Measurements from ENCODE around the gene UNC93A. TPM values are rescaled to one million over a fixed set of nuclear protein-coding genes. Genes with fewer than 3 reads are reported as not detected.
"Not testable (repeated sequence)": the region's sequence is repeated elsewhere in the genome, so short reads cannot be mapped to it uniquely, and the experiment has no call there.

UNC93A gene
- total RNA-seq, 1 donor, result not detected

DNA sequence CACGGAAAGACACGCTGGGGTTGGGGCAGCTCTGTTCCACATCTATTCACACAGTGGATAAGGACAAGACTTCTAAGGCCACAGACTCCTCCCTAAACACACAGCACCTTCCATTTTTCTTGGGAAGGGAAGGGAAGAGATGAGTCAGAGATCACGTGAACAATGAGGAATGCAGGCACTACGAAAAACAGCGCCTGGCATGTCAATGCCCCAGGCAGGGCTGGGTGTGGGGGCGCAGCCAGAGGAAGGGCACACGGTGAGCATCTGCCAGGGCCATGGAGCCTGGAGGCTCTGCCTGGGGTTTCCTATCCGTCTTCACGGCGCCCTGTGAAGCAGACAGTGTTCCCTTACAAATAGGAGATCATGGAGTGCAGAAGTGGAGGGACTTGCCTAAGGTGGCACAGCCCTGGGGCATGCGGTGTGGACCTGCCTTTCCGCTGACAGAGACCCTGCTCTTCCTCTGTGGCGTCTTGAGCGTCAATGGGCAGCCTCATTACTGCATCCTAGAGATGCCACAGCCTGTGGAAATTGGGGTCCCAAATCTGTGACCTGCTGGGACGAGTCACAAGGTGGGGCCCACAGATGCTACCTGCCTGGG is 15.4 kb downstream of the UNC93A start:
- no peaks in the 10 kb centered on the region for H4K20me1 ChIP-seq (ENCODE audit: insufficient read depth, low read length)
- H3K4me2 ChIP-seq (ENCODE audit: insufficient read depth, low read length), result no peak overlapping the region
- no peak overlapping the region for H2AFZ ChIP-seq (ENCODE audit: low read length)
- no peak overlapping the region for H3K4me3 ChIP-seq (ENCODE audit: insufficient read depth, low read length)
- H3K79me2 ChIP-seq (ENCODE audit: insufficient read depth, low read length), result no peaks in the 10 kb centered on the region
- H3K27me3 ChIP-seq (ENCODE audit: insufficient read depth, low read length), result no peaks in the 10 kb centered on the region
- no peak for TF ChIP-seq CTCF (IDR thresholded peaks at IDR 0.05; ENCODE audit: extremely low read depth, low read depth, low read length)
- no peaks in the 10 kb centered on the region for H3K9me3 ChIP-seq (ENCODE audit: low read depth, low read length)
- H3K36me3 ChIP-seq (ENCODE audit: insufficient read depth, low read length), result no peaks in the 10 kb centered on the region
- H3K4me1 ChIP-seq (ENCODE audit: insufficient read depth, low read length), result no peaks in the 10 kb centered on the region
- H3K27ac ChIP-seq (ENCODE audit: low read depth, low read length), result no peak overlapping the region
- DNase-seq (ENCODE audit: insufficient read length, low spot score, missing footprints), result no peak

- H3K27ac ChIP-seq (ENCODE audit: low read depth, low read length), result no peak overlapping the region
- H3K4me1 ChIP-seq (ENCODE audit: insufficient read depth, low read length), result no peaks in the 10 kb centered on the region
- no peak overlapping the region for H2AFZ ChIP-seq (ENCODE audit: low read length)
- no peak overlapping the region for H3K4me2 ChIP-seq (ENCODE audit: insufficient read depth, low read length)
- no peaks in the 10 kb centered on the region for H3K79me2 ChIP-seq (ENCODE audit: insufficient read depth, low read length)
- H4K20me1 ChIP-seq (ENCODE audit: insufficient read depth, low read length), result no peaks in the 10 kb centered on the region
- no peak for TF ChIP-seq CTCF (IDR thresholded peaks at IDR 0.05; ENCODE audit: extremely low read depth, low read depth, low read length)
- DNase-seq (ENCODE audit: insufficient read length, low spot score, missing footprints), result no peak
- no peaks in the 10 kb centered on the region for H3K9me3 ChIP-seq (ENCODE audit: low read depth, low read length)
- no peaks in the 10 kb centered on the region for H3K27me3 ChIP-seq (ENCODE audit: insufficient read depth, low read length)
- H3K36me3 ChIP-seq (ENCODE audit: insufficient read depth, low read length), result no peaks in the 10 kb centered on the region
- H3K4me3 ChIP-seq (ENCODE audit: insufficient read depth, low read length), result no peak overlapping the region
Observed at GRCh38 chr6:167307342-167307955, 16.3 kb downstream of the UNC93A start.

GRCh38 chr6:167308207-167308606 is 17.1 kb downstream of the UNC93A start:
- no peak for DNase-seq (ENCODE audit: insufficient read length, low spot score, missing footprints)
- H3K4me3 ChIP-seq (ENCODE audit: insufficient read depth, low read length), result no peak overlapping the region
- no peak for TF ChIP-seq CTCF (IDR thresholded peaks at IDR 0.05; ENCODE audit: extremely low read depth, low read depth, low read length)
- no peaks in the 10 kb centered on the region for H3K36me3 ChIP-seq (ENCODE audit: insufficient read depth, low read length)
- no peaks in the 10 kb centered on the region for H3K4me1 ChIP-seq (ENCODE audit: insufficient read depth, low read length)
- no peak overlapping the region for H3K27ac ChIP-seq (ENCODE audit: low read depth, low read length)
- no peaks in the 10 kb centered on the region for H3K9me3 ChIP-seq (ENCODE audit: low read depth, low read length)
- no peaks in the 10 kb centered on the region for H4K20me1 ChIP-seq (ENCODE audit: insufficient read depth, low read length)
- no peaks in the 10 kb centered on the region for H3K27me3 ChIP-seq (ENCODE audit: insufficient read depth, low read length)
- H3K4me2 ChIP-seq (ENCODE audit: insufficient read depth, low read length), result no peak overlapping the region
- no peak overlapping the region for H2AFZ ChIP-seq (ENCODE audit: low read length)
- no peaks in the 10 kb centered on the region for H3K79me2 ChIP-seq (ENCODE audit: insufficient read depth, low read length)

GRCh38 chr6:167309355-167310192 is 18.5 kb downstream of the UNC93A start:
- H3K27ac ChIP-seq (ENCODE audit: low read depth, low read length); DNase-seq (ENCODE audit: insufficient read length, low spot score, missing footprints); H3K4me2 ChIP-seq (ENCODE audit: insufficient read depth, low read length); H3K27me3 ChIP-seq (ENCODE audit: insufficient read depth, low read length); H3K4me3 ChIP-seq (ENCODE audit: insufficient read depth, low read length); H3K4me1 ChIP-seq (ENCODE audit: insufficient read depth, low read length); H3K79me2 ChIP-seq (ENCODE audit: insufficient read depth, low read length); H3K9me3 ChIP-seq (ENCODE audit: low read depth, low read length); H3K36me3 ChIP-seq (ENCODE audit: insufficient read depth, low read length); H2AFZ ChIP-seq (ENCODE audit: low read length); H4K20me1 ChIP-seq (ENCODE audit: insufficient read depth, low read length): not testable (repeated sequence)
